IMR-90 (cell line): ENCODE measurements around the gene CRYBB1.

Source experiments
- CEBPB ChIP-seq: IDR thresholded peaks from 2 replicates; pipeline ENCODE4 v1.6.1; 2012; ENCODE audit warnings: low read depth, low read length, improper control_type of control experiment
- CHD1 ChIP-seq: IDR thresholded peaks from 2 replicates; pipeline ENCODE4 v1.6.1; 2012; ENCODE audit warnings: low read depth, low read length, improper control_type of control experiment
- MXI1 ChIP-seq: IDR thresholded peaks from 2 replicates; pipeline ENCODE4 v1.6.1; 2012; ENCODE audit warnings: low read depth, mild to moderate bottlenecking, low read length, moderate library complexity, borderline replicate concordance
- POLR2A ChIP-seq: IDR thresholded peaks from 2 replicates; pipeline ENCODE4 v1.6.1; 2012; ENCODE audit warnings: mild to moderate bottlenecking, low read depth, low read length
- RAD21 ChIP-seq: IDR thresholded peaks from 2 replicates; pipeline ENCODE4 v1.6.1; 2012; ENCODE audit warnings: low read length, improper control_type of control experiment
- RFX5 ChIP-seq: IDR thresholded peaks from 2 replicates; pipeline ENCODE4 v1.8.0; 2012; ENCODE audit warnings: low read depth, mild to moderate bottlenecking, low read length, moderate library complexity
- SMC3 ChIP-seq: fragments of 150-350 bp; IDR thresholded peaks from 2 replicates; pipeline ENCODE4 v1.6.1; 2016; ENCODE audit warnings: low read depth, mild to moderate bottlenecking, antibody characterized with exemption, low read length, moderate library complexity
- TF ChIP-seq, protein P1 (sequence below): conservative IDR thresholded peaks from 2 replicates; pipeline ENCODE4 v1.5.1; 2012; ENCODE audit warnings: mild to moderate bottlenecking, low read depth, low read length, improper control_type of control experiment

GRCh38 chr22:26588729-26589366 is 29.0 kb downstream of the CRYBB1 start:
- TF ChIP-seq POLR2A (no peak), CEBPB (no peak), RFX5 (no peak), MXI1 (no peak), RAD21 (no peak), SMC3 (no peak), CHD1 (no peak)
- TF ChIP-seq, protein P1, sequence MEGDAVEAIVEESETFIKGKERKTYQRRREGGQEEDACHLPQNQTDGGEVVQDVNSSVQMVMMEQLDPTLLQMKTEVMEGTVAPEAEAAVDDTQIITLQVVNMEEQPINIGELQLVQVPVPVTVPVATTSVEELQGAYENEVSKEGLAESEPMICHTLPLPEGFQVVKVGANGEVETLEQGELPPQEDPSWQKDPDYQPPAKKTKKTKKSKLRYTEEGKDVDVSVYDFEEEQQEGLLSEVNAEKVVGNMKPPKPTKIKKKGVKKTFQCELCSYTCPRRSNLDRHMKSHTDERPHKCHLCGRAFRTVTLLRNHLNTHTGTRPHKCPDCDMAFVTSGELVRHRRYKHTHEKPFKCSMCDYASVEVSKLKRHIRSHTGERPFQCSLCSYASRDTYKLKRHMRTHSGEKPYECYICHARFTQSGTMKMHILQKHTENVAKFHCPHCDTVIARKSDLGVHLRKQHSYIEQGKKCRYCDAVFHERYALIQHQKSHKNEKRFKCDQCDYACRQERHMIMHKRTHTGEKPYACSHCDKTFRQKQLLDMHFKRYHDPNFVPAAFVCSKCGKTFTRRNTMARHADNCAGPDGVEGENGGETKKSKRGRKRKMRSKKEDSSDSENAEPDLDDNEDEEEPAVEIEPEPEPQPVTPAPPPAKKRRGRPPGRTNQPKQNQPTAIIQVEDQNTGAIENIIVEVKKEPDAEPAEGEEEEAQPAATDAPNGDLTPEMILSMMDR, result no peak
